ENCODE measurements around the gene MBP.

The MBP gene

DNA sequence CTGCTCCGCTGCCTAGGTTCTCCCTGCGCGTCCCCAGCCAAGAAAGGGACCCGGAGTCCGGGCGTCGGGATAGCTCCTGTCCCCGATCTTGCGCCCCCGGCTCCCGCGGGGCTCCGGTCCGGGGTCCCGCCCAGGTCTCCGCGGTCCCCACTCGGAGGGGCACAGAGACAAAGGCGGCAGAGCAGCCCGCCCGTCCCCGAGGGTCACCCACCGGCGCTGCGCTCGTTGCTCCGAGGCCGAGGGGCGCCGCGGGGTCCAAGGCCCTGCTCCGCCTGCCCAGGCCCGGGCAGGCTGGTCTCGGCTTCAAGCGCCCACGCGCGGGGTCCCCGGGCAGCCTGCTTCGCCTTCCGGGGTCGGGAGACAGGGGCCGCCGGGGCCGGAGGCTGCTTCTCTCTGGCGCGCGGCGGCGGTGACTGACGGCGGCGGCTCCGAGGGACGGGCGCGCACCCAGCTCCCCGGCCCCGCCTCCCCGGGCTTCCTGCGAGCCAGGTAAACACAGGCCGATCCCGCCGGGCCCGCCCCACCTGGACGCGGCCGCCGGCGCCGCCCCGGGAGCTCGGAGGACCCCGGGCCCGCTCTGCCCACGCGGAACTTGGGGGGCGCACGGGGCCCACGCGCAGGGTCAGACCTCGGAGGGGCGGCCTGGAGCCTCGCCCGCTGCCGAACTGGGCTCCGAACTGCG, at the start of gene MBP:
Gene MBP (minus strand): TSS at position 415 of the 682 bp plus-strand sequence. CDS start 27,522 bp downstream, outside the sequence.
- no peak for ATAC-seq
- no peak for TF ChIP-seq ARNTL (CRISPR knock-in tag; IDR thresholded peaks at IDR 0.05; ENCODE audit: borderline replicate concordance, low read depth)
- TF ChIP-seq, protein P1, sequence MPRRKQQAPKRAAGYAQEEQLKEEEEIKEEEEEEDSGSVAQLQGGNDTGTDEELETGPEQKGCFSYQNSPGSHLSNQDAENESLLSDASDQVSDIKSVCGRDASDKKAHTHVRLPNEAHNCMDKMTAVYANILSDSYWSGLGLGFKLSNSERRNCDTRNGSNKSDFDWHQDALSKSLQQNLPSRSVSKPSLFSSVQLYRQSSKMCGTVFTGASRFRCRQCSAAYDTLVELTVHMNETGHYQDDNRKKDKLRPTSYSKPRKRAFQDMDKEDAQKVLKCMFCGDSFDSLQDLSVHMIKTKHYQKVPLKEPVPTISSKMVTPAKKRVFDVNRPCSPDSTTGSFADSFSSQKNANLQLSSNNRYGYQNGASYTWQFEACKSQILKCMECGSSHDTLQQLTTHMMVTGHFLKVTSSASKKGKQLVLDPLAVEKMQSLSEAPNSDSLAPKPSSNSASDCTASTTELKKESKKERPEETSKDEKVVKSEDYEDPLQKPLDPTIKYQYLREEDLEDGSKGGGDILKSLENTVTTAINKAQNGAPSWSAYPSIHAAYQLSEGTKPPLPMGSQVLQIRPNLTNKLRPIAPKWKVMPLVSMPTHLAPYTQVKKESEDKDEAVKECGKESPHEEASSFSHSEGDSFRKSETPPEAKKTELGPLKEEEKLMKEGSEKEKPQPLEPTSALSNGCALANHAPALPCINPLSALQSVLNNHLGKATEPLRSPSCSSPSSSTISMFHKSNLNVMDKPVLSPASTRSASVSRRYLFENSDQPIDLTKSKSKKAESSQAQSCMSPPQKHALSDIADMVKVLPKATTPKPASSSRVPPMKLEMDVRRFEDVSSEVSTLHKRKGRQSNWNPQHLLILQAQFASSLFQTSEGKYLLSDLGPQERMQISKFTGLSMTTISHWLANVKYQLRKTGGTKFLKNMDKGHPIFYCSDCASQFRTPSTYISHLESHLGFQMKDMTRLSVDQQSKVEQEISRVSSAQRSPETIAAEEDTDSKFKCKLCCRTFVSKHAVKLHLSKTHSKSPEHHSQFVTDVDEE (CRISPR knock-in tag; IDR thresholded peaks at IDR 0.05) = no peak
- no peak for TF ChIP-seq CSDC2 (CRISPR knock-in tag; IDR thresholded peaks at IDR 0.05)
- no peak for TF ChIP-seq ZNF8 (CRISPR knock-in tag; IDR thresholded peaks at IDR 0.05)
- TF ChIP-seq OSR1 (CRISPR knock-in tag; IDR thresholded peaks at IDR 0.05) = no peak
- TF ChIP-seq TCF4 (CRISPR knock-in tag; IDR thresholded peaks at IDR 0.05; ENCODE audit: borderline replicate concordance) = no peak
- no peak for TF ChIP-seq ESRRG (CRISPR knock-in tag; IDR thresholded peaks at IDR 0.05)
- no peak for TF ChIP-seq BACH2 (CRISPR knock-in tag; IDR thresholded peaks at IDR 0.05; ENCODE audit: borderline replicate concordance)
- TF ChIP-seq, protein P2, sequence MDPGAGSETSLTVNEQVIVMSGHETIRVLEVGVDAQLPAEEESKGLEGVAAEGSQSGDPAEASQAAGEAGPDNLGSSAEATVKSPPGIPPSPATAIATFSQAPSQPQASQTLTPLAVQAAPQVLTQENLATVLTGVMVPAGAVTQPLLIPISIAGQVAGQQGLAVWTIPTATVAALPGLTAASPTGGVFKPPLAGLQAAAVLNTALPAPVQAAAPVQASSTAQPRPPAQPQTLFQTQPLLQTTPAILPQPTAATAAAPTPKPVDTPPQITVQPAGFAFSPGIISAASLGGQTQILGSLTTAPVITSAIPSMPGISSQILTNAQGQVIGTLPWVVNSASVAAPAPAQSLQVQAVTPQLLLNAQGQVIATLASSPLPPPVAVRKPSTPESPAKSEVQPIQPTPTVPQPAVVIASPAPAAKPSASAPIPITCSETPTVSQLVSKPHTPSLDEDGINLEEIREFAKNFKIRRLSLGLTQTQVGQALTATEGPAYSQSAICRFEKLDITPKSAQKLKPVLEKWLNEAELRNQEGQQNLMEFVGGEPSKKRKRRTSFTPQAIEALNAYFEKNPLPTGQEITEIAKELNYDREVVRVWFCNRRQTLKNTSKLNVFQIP (CRISPR knock-in tag; IDR thresholded peaks at IDR 0.05; ENCODE audit: borderline replicate concordance, low read depth) = no peak
- no peak for TF ChIP-seq ZFP3 (CRISPR knock-in tag; IDR thresholded peaks at IDR 0.05)
- TF ChIP-seq, protein P3, sequence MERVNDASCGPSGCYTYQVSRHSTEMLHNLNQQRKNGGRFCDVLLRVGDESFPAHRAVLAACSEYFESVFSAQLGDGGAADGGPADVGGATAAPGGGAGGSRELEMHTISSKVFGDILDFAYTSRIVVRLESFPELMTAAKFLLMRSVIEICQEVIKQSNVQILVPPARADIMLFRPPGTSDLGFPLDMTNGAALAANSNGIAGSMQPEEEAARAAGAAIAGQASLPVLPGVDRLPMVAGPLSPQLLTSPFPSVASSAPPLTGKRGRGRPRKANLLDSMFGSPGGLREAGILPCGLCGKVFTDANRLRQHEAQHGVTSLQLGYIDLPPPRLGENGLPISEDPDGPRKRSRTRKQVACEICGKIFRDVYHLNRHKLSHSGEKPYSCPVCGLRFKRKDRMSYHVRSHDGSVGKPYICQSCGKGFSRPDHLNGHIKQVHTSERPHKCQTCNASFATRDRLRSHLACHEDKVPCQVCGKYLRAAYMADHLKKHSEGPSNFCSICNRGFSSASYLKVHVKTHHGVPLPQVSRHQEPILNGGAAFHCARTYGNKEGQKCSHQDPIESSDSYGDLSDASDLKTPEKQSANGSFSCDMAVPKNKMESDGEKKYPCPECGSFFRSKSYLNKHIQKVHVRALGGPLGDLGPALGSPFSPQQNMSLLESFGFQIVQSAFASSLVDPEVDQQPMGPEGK (CRISPR knock-in tag; IDR thresholded peaks at IDR 0.05; ENCODE audit: borderline replicate concordance) = no peak

DNA sequence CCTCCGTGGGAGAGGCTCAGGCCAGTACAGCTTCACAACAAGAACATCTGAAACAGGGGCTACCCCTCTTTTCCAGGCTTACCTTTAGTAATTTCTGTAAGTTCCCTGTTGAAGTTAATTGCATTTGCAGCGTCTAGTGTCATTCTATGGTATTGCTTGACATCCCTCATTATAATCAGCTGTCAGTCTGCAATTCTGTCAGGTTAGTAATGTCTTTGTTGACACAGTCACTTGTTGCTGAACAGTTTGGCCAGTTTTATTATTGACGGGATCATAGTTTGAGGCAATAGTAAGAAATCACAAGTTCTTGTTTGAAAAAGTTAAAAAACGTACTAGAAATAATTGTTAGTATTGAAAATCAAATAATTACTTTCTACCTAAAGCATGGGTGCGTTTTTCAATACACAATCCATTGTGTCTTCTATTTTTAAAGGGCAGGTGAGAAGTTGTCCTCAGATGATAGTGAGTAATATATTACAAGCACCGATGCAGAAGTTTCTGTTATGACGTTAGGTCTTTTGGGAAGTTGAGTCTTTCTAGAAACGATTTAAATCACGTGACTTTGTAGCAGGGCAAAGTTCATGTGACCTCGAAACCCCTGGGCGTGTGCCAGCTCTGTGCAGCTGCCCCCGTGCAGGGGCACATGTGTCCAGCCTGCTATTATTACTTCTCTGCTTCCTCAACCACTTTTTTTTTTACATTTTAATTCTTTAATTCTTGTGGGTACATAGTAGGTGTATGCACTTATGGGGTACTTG, 49.5 kb upstream of the MBP start:
- TF ChIP-seq ZC3H10 (CRISPR knock-in tag; IDR thresholded peaks at IDR 0.05) = no peak
- TF ChIP-seq RARB (CRISPR knock-in tag; IDR thresholded peaks at IDR 0.05) = no peak
- TF ChIP-seq ZFP30 (CRISPR knock-in tag; IDR thresholded peaks at IDR 0.05) = no peak
- TF ChIP-seq SNAI2 (CRISPR knock-in tag; IDR thresholded peaks at IDR 0.05) = no peak
- no peak for TF ChIP-seq ZFP3 (CRISPR knock-in tag; IDR thresholded peaks at IDR 0.05)
- TF ChIP-seq, protein P4, sequence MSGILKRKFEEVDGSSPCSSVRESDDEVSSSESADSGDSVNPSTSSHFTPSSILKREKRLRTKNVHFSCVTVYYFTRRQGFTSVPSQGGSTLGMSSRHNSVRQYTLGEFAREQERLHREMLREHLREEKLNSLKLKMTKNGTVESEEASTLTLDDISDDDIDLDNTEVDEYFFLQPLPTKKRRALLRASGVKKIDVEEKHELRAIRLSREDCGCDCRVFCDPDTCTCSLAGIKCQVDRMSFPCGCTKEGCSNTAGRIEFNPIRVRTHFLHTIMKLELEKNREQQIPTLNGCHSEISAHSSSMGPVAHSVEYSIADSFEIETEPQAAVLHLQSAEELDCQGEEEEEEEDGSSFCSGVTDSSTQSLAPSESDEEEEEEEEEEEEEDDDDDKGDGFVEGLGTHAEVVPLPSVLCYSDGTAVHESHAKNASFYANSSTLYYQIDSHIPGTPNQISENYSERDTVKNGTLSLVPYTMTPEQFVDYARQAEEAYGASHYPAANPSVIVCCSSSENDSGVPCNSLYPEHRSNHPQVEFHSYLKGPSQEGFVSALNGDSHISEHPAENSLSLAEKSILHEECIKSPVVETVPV (CRISPR knock-in tag; IDR thresholded peaks at IDR 0.05) = no peak
- TF ChIP-seq BACH2 (CRISPR knock-in tag; IDR thresholded peaks at IDR 0.05; ENCODE audit: borderline replicate concordance) = no peak
- TF ChIP-seq ARNTL (CRISPR knock-in tag; IDR thresholded peaks at IDR 0.05; ENCODE audit: borderline replicate concordance, low read depth) = no peak
- no peak for TF ChIP-seq ZNF8 (CRISPR knock-in tag; IDR thresholded peaks at IDR 0.05)
- TF ChIP-seq ZNF70 (CRISPR knock-in tag; IDR thresholded peaks at IDR 0.05) = no peak
- no peak for TF ChIP-seq ESRRG (CRISPR knock-in tag; IDR thresholded peaks at IDR 0.05)
- no peak for TF ChIP-seq CSDC2 (CRISPR knock-in tag; IDR thresholded peaks at IDR 0.05)
- no peak for TF ChIP-seq TCF4 (CRISPR knock-in tag; IDR thresholded peaks at IDR 0.05; ENCODE audit: borderline replicate concordance)
- no peak for TF ChIP-seq ISL1 (CRISPR knock-in tag; IDR thresholded peaks at IDR 0.05)
- TF ChIP-seq, protein P5, sequence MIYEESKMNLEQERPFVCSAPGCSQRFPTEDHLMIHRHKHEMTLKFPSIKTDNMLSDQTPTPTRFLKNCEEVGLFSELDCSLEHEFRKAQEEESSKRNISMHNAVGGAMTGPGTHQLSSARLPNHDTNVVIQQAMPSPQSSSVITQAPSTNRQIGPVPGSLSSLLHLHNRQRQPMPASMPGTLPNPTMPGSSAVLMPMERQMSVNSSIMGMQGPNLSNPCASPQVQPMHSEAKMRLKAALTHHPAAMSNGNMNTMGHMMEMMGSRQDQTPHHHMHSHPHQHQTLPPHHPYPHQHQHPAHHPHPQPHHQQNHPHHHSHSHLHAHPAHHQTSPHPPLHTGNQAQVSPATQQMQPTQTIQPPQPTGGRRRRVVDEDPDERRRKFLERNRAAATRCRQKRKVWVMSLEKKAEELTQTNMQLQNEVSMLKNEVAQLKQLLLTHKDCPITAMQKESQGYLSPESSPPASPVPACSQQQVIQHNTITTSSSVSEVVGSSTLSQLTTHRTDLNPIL (CRISPR knock-in tag; IDR thresholded peaks at IDR 0.05; ENCODE audit: low read depth) = no peak
- TF ChIP-seq, protein P2 (CRISPR knock-in tag; IDR thresholded peaks at IDR 0.05; ENCODE audit: borderline replicate concordance, low read depth) = no peak
- TF ChIP-seq ZNF565 (CRISPR knock-in tag; conservative IDR thresholded peaks at IDR 0.05; ENCODE audit: low read depth) = no peak
- no peak for TF ChIP-seq PPARA (CRISPR knock-in tag; IDR thresholded peaks at IDR 0.05; ENCODE audit: borderline replicate concordance)
- no peak for ATAC-seq

Measured in SK-N-SH treated with all-trans-retinoic acid at 6 μM for 48 hours (cell line).